Measurements from ENCODE around the gene ERG.
A peak's percentile ranks its signal among the peaks of the same experiment; 100 is the strongest.

Gene ERG

DNA sequence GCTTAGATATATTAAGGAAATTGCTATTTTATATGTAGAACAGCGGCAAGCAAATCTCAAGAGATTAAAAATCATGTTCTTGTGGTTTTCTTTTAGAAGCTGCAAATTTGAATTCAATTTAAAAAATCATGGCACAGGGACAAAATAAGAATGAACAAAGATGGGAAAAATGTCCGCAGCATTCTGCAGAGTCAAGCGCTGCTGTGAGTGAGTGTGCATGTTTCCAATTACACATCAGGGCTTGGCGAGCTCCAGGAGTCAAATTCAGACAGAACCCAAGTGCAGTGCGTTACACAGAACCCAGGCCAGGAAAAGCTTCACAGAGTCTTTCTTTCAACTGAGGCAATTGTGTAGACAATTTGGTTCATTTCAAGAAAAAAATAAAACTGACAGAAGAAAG lies 33.3 kb upstream of the ERG start:
- no peak for DNase-seq (ENCODE audit: low read depth)
- no peak overlapping the region for H3K4me3 ChIP-seq (ENCODE audit: low read depth, low read length)
- TF ChIP-seq MYC (IDR thresholded peaks at IDR 0.05; ENCODE audit: low read depth, low read length) (no peak), CTCF (IDR thresholded peaks at IDR 0.05; ENCODE audit: low read depth, low read length) (no peak), POLR2A (IDR thresholded peaks at IDR 0.05; ENCODE audit: extremely low read depth, insufficient read length) (no peak)
- TF ChIP-seq, protein P1, sequence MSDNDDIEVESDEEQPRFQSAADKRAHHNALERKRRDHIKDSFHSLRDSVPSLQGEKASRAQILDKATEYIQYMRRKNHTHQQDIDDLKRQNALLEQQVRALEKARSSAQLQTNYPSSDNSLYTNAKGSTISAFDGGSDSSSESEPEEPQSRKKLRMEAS (IDR thresholded peaks at IDR 0.05; ENCODE audit: low read depth, low read length) = no peak

DNA sequence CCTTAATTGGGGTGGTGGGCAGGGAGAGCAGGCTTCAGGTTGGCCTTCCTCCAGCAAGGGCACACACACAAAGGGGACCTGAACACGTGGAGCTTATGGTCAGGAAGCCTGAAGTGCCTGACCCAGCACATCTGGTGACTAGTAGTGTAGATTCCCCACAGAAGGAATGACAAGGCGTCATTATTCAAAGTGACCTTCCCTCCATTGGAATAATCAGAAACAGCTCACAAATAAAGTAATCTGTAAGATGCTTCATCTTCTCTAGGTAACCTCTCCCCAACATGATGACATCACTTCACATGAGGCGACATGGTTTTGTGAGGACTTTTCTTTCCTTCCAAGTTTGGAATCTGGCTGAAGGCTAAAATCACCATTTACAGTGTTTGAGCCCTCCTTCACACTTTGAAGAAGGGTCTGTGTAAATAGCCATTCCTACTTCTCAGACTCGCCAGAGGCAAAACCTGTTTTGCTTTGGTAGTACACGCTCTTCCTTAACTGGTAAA lies 32.8 kb upstream of the ERG start:
- no peak for DNase-seq (ENCODE audit: low read depth)
- no peak for TF ChIP-seq MYC (IDR thresholded peaks at IDR 0.05; ENCODE audit: low read depth, low read length)
- TF ChIP-seq, protein P1 (IDR thresholded peaks at IDR 0.05; ENCODE audit: low read depth, low read length) = no peak
- no peak for TF ChIP-seq CTCF (IDR thresholded peaks at IDR 0.05; ENCODE audit: low read depth, low read length)
- TF ChIP-seq POLR2A (IDR thresholded peaks at IDR 0.05; ENCODE audit: extremely low read depth, insufficient read length) = no peak
- no peak overlapping the region for H3K4me3 ChIP-seq (ENCODE audit: low read depth, low read length)

DNA sequence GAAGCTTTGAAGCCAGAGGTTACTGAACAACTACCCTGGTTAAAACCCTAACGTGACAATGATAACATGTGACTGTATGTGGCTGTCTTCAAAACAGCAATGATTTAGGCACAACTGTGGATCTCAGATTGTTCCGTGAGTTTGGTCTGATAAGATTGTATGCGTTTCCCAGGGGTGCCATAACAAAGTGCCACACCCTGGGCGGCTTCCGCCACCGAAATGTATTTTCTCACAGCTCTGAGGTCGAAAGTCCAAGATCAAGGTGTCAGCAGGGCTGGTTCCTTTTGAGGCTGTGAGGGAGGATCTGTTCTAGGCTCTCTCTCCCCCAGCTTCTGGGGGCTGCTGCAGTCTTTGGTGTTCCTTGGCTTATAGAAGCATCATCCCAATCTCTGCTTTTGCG lies 29.5 kb upstream of the ERG start:
- no peak overlapping the region for H3K4me3 ChIP-seq (ENCODE audit: low read depth, low read length)
- DNase-seq (ENCODE audit: low read depth) = no peak
- TF ChIP-seq MYC (IDR thresholded peaks at IDR 0.05; ENCODE audit: low read depth, low read length) (no peak), POLR2A (IDR thresholded peaks at IDR 0.05; ENCODE audit: extremely low read depth, insufficient read length) (no peak), CTCF (IDR thresholded peaks at IDR 0.05; ENCODE audit: low read depth, low read length) (no peak)
- TF ChIP-seq, protein P1 (IDR thresholded peaks at IDR 0.05; ENCODE audit: low read depth, low read length) = no peak

GRCh38 chr21:38525454-38525853 lies 27.2 kb upstream of the ERG start:
- peak; percentile 18 for DNase-seq (ENCODE audit: low read depth)

DNA sequence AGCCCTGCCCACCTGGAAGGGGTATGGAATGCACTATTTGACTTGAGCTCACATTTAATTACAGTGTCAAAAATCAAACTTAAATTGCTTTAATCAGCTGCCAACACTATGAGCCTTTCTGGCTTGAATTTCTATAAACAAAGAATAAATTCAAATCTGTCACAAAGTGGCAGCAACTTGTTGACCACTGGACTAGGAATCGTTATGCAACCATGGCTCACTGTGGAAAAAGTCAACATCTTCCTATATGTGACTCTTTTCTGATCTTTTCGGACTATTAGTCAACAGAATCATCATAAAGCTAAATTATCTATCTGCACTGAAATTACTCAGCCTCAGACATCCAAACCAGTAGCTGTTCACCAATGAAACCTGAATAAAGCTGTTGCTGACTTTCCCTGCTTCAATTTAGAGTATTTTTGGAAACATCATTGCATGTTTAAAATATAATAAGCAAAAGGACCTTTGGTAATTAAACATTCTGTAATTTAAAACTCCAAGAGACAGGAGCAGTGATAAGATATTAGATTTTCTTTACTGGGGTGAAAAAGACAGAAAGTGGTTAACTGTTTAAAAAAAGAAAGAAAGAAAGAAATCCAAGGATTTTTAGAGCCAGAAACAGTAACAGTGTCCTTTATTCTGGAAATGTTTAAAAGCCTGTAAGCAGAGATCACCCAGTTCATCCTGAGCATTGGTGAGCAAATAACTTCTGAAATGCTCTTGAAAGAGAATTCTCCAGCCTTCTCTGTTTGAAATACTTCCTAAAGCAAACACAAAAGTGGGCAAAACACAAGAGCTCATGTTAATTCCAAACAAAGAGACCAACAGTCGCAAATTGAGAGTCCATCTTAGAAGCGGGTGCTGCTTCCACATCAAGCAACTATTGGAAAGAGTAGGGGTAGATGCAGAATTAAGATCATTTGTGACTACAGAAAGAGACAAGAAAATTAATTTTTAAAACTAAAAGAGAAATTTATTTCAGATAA lies 26.2 kb upstream of the ERG start:
- TF ChIP-seq, protein P1 (IDR thresholded peaks at IDR 0.05; ENCODE audit: low read depth, low read length) = no peak
- no peak for TF ChIP-seq POLR2A (IDR thresholded peaks at IDR 0.05; ENCODE audit: extremely low read depth, insufficient read length)
- no peak for TF ChIP-seq CTCF (IDR thresholded peaks at IDR 0.05; ENCODE audit: low read depth, low read length)
- no peak for TF ChIP-seq MYC (IDR thresholded peaks at IDR 0.05; ENCODE audit: low read depth, low read length)
- no peak for DNase-seq (ENCODE audit: low read depth)
- no peak overlapping the region for H3K4me3 ChIP-seq (ENCODE audit: low read depth, low read length)

More at GRCh38 chr21:38525454-38525853, 27.2 kb upstream of the ERG start:
- no peak overlapping the region for H3K4me3 ChIP-seq (ENCODE audit: low read depth, low read length)
- TF ChIP-seq POLR2A (IDR thresholded peaks at IDR 0.05; ENCODE audit: extremely low read depth, insufficient read length) (no peak), MYC (IDR thresholded peaks at IDR 0.05; ENCODE audit: low read depth, low read length) (no peak), CTCF (IDR thresholded peaks at IDR 0.05; ENCODE audit: low read depth, low read length) (no peak)
- TF ChIP-seq, protein P1 (IDR thresholded peaks at IDR 0.05; ENCODE audit: low read depth, low read length) = no peak
